Measurements from ENCODE around the gene MAPKAP1.

DNA sequence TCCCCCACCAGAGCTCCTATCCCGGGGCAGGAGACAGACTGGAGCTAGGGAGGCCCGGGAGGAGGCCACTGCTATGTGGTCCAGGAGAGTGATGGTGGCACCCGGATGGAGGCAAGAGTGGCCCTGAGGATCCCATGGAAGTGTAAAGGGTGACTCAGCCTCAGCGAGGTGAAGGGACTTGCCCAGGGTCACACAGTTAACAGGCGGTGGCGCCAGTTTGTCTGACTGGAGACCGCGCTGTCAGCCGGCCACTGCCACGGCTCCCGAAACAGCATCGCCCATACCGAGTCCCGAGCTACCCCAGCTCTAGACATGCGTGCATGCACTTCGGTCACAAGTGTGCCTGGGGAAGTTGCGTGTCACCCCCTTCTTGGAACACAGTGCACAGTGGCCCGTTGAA is 279.5 kb downstream of the MAPKAP1 start:
- TF ChIP-seq, protein P1, sequence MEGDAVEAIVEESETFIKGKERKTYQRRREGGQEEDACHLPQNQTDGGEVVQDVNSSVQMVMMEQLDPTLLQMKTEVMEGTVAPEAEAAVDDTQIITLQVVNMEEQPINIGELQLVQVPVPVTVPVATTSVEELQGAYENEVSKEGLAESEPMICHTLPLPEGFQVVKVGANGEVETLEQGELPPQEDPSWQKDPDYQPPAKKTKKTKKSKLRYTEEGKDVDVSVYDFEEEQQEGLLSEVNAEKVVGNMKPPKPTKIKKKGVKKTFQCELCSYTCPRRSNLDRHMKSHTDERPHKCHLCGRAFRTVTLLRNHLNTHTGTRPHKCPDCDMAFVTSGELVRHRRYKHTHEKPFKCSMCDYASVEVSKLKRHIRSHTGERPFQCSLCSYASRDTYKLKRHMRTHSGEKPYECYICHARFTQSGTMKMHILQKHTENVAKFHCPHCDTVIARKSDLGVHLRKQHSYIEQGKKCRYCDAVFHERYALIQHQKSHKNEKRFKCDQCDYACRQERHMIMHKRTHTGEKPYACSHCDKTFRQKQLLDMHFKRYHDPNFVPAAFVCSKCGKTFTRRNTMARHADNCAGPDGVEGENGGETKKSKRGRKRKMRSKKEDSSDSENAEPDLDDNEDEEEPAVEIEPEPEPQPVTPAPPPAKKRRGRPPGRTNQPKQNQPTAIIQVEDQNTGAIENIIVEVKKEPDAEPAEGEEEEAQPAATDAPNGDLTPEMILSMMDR (IDR thresholded peaks at IDR 0.05; ENCODE audit: low read depth, low read length, poor library complexity, severe bottlenecking): no peak
- no peak for TF ChIP-seq EZH2phosphoT487 (IDR thresholded peaks at IDR 0.05; ENCODE audit: borderline replicate concordance, low read length)
